ENCODE measurements around the gene LENG1.
A peak's percentile ranks its signal among the peaks of the same experiment; 100 is the strongest.

Gene LENG1

DNA sequence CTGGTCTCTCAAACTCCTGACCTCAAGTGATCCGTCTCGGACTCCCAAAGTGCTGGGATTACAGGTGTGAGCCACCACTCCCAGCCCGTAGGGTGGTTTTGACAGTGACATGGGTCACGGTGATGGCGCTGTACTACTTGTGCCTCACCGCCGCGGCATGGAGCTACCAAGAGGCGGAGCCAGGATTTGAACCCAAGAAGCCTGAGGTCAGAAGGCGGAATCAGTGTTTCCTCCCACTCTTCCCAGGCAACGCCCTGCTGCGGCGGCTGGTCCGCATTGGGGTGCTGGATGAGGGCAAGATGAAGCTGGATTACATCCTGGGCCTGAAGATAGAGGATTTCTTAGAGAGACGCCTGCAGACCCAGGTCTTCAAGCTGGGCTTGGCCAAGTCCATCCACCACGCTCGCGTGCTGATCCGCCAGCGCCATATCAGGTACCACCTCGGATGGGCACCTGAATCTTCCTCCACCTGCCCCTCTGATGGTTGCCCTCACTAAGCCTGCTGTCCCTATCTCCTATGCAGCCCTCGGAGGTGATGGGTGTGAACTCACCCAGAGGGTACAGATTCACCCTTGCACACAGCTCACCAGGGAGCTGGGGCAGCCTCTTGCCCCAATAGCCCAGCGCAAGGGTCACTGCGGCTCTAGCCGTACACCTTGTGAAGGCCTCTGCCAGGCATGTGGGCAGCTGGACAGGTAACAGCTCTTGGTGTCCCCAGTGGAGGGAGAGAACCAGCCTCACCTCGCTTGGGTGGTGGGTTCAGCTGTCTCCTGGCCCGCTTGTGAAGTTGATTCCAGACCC, 46.7 kb upstream of the LENG1 start:
- TF ChIP-seq, protein P1, sequence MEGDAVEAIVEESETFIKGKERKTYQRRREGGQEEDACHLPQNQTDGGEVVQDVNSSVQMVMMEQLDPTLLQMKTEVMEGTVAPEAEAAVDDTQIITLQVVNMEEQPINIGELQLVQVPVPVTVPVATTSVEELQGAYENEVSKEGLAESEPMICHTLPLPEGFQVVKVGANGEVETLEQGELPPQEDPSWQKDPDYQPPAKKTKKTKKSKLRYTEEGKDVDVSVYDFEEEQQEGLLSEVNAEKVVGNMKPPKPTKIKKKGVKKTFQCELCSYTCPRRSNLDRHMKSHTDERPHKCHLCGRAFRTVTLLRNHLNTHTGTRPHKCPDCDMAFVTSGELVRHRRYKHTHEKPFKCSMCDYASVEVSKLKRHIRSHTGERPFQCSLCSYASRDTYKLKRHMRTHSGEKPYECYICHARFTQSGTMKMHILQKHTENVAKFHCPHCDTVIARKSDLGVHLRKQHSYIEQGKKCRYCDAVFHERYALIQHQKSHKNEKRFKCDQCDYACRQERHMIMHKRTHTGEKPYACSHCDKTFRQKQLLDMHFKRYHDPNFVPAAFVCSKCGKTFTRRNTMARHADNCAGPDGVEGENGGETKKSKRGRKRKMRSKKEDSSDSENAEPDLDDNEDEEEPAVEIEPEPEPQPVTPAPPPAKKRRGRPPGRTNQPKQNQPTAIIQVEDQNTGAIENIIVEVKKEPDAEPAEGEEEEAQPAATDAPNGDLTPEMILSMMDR (IDR thresholded peaks at IDR 0.05; ENCODE audit: control insufficient read depth, insufficient read depth, low read depth, low read length, missing control alignments): no peak
- no peak overlapping the region for H3K4me3 ChIP-seq (ENCODE audit: control insufficient read depth, low read depth, low read length)
- DNase-seq (ENCODE audit: low read depth): no peak

DNA sequence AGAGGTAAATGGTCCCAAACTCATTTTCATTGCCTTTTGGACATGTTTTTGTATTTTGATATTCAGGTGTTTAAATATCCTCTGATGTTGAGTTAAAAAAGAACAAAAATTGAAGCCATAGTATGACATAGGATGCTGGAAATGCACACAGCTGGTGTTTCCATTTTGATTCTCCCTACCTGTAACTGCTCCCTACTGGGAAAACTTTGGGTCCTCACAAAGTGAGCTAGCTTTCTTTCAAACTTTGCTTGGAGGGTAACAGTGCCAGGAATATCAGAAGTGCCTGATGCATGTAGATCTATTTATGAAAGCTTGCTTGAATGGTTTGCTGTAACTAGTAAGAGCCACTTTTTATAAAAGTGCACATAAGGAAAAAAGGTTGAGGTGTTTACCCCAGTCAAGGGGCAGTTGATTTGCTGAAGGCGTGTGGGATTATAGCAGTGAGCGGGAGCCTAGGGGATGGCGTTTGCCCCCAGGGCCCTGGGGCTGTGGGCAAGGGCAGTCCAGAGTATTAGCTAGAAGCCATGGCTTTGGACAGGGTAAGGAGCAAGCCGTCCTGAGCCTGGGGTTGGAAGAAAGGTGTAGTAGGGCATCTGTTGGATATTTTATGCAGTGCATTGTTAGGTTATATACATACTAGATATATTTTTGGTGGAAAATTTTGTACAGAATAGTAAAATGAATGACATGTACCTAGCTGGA, 45.4 kb upstream of the LENG1 start:
- no peak for DNase-seq (ENCODE audit: low read depth)
- TF ChIP-seq, protein P1 (IDR thresholded peaks at IDR 0.05; ENCODE audit: control insufficient read depth, insufficient read depth, low read depth, low read length, missing control alignments): no peak
- no peak overlapping the region for H3K4me3 ChIP-seq (ENCODE audit: control insufficient read depth, low read depth, low read length)

DNA sequence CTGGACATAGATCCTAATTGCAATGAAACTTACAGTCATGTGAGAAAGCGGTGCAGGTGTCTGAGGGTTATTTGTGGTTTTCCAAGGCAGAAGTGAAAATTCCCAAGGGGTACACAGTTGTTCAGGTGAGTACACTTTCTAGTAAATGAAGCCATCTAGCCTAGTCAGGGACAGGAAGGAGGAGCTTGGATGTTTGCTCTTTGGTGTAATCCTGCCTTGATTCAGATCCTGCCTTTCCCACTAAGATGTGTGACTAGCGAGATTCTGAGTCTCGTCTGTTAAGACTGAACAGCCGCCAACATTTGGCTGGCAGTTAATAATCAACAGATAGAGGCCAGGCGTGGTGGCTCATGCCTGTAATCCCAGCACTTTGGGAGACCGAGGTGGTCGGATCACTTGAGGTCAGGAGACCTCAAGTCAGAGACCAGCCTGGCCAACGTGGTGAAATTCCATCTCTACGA, 43.7 kb upstream of the LENG1 start:
- no peak overlapping the region; the same call in 1 of the 2 replicates for H3K4me3 ChIP-seq (ENCODE audit: control insufficient read depth, low read depth, low read length)
- no peak for DNase-seq (ENCODE audit: low read depth)
- TF ChIP-seq, protein P1 (IDR thresholded peaks at IDR 0.05; ENCODE audit: control insufficient read depth, insufficient read depth, low read depth, low read length, missing control alignments): no peak

DNA sequence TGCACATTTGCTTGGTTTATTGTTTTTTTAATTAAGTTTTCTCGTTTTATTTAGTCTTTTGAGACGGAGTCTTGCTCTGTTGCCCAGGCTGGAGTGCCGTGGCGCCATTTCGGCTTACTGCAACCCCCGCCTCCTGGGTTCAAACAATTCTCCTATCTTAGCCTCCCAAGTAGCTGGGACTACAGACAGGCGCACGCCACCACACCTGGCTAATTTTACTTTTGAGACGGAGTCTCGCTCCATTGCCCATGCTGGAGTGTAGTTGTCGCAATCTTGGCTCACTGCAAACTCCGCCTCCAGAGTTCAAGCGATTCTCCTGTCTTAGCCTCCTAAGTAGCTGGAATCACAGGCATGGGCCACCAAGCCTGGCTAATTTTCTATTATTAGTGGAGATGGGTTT, 42.5 kb upstream of the LENG1 start:
- H3K4me3 ChIP-seq (ENCODE audit: control insufficient read depth, low read depth, low read length): peak overlapping the region; percentile 92
- no peak for DNase-seq (ENCODE audit: low read depth)
- TF ChIP-seq, protein P1 (IDR thresholded peaks at IDR 0.05; ENCODE audit: control insufficient read depth, insufficient read depth, low read depth, low read length, missing control alignments): no peak

DNA sequence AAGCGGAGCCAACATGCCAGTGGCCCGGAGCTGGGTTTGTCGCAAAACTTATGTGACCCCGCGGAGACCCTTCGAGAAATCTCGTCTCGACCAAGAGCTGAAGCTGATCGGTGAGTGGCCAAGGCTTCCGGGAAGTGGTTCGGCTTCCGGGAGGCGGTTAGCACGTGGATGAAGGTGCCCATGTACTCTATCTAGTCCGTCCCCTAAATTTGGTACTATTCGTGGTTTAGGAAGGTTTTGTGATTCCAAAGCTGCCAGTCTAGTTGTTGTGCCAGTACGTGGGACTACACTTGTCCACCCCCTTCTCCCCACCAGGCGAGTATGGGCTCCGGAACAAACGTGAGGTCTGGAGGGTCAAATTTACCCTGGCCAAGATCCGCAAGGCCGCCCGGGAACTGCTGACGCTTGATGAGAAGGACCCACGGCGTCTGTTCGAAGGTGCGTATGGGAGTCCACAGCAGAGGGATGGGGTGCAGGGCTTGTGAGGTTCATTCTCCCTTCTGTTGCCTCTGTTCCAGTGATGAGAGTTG, 41.7 kb upstream of the LENG1 start:
- TF ChIP-seq, protein P1 (IDR thresholded peaks at IDR 0.05; ENCODE audit: control insufficient read depth, insufficient read depth, low read depth, low read length, missing control alignments): no peak
- H3K4me3 ChIP-seq (ENCODE audit: control insufficient read depth, low read depth, low read length): peak overlapping the region; percentile 92
- no peak for DNase-seq (ENCODE audit: low read depth)

DNA sequence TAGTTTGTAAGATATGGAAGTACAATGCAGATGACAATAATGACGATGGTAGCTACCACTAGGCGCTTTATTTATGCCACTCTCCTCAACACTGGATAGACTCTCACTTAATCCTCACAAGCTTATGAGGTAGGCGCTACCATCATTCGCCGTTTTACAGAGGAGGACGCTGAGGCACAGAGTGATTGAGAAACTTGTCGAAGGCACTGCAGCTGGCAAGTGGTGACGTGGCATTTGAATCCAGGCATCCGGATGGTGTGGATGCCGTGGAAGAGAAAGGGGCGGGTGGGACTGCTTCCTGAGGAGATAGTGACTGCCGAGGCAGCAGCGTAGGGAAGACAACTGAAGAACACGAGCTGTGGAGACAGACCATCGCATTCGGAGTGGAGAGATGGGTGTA, 39.9 kb upstream of the LENG1 start:
- no peak overlapping the region for H3K4me3 ChIP-seq (ENCODE audit: control insufficient read depth, low read depth, low read length)
- TF ChIP-seq, protein P1 (IDR thresholded peaks at IDR 0.05; ENCODE audit: control insufficient read depth, insufficient read depth, low read depth, low read length, missing control alignments): no peak
- DNase-seq (ENCODE audit: low read depth): no peak
